GM19328 (cell line): ENCODE measurements around the gene KLHDC3.

Source experiments
- ATAC-seq: cut with Tn5 transposase; IDR thresholded peaks from one replicate; pipeline ENCODE4 v1.9.1; 2021; ENCODE audit warnings: mild to moderate bottlenecking, moderate library complexity; ENCODE audit not compliant: unreplicated experiment

Gene KLHDC3

GRCh38 chr6:43013843-43014433 is at the start of gene KLHDC3, which contains the start of gene MEA1:
TSS of gene KLHDC3 (plus strand) at chr6:43014249. CDS start at chr6:43017193, 2,944 bp downstream.
TSS of gene MEA1 (minus strand) at chr6:43013946. CDS start at chr6:43013813, 133 bp downstream.
- ATAC-seq, result peak; percentile 88

- no peak for ATAC-seq
These were observed 47.5 kb upstream of the KLHDC3 start for GRCh38 chr6:42966571-42966970.

- no peak for ATAC-seq
These were observed 46.8 kb upstream of the KLHDC3 start for GRCh38 chr6:42967228-42967627.

GRCh38 chr6:42968126-42968701 is 45.8 kb upstream of the KLHDC3 start:
- ATAC-seq, result no peak

- no peak for ATAC-seq
These were observed 45.3 kb upstream of the KLHDC3 start for GRCh38 chr6:42968783-42969182.

- ATAC-seq, result no peak
These were observed 44.6 kb upstream of the KLHDC3 start for GRCh38 chr6:42969431-42969830.

- no peak for ATAC-seq
These were observed 44.1 kb upstream of the KLHDC3 start for GRCh38 chr6:42969934-42970333.

- no peak for ATAC-seq
These were observed 43.0 kb upstream of the KLHDC3 start for GRCh38 chr6:42970871-42971612.

GRCh38 chr6:42971746-42972327 is 42.2 kb upstream of the KLHDC3 start:
- no peak for ATAC-seq

- no peak for ATAC-seq
These were observed 40.1 kb upstream of the KLHDC3 start for GRCh38 chr6:42973926-42974325.

- ATAC-seq, result no peak
These were observed 39.0 kb upstream of the KLHDC3 start for GRCh38 chr6:42974919-42975505.

- ATAC-seq, result peak; percentile 11
These were observed 35.6 kb upstream of the KLHDC3 start for GRCh38 chr6:42978487-42978838.

- peak; percentile 94 for ATAC-seq
These were observed 35.1 kb upstream of the KLHDC3 start, which contains the start of gene PEX6 for GRCh38 chr6:42978839-42979522. TSS of gene PEX6 (minus strand) at chr6:42979181. CDS start at chr6:42979150, 31 bp downstream.

GRCh38 chr6:42979523-42980177 is 34.4 kb upstream of the KLHDC3 start:
- ATAC-seq, result no peak

GRCh38 chr6:42981836-42982235 is 32.2 kb upstream of the KLHDC3 start:
- ATAC-seq, result no peak

- ATAC-seq, result peak; percentile 91
These were observed 29.8 kb upstream of the KLHDC3 start, which contains the start of gene PPP2R5D for GRCh38 chr6:42984001-42984923. TSS of gene PPP2R5D (plus strand) at chr6:42984570. CDS start at chr6:42984678, 108 bp downstream.

GRCh38 chr6:42984924-42985475 is 29.0 kb upstream of the KLHDC3 start:
- no peak for ATAC-seq

- ATAC-seq, result no peak
These were observed 26.3 kb upstream of the KLHDC3 start for GRCh38 chr6:42987533-42988451.
